ENCODE results near the gene MAD1L1.

MAD1L1 gene

GRCh38 chr7:1945558-1945957 lies 287.2 kb downstream of the MAD1L1 start (continued):
- TF ChIP-seq CSRNP3 (CRISPR knock-in tag; IDR thresholded peaks at IDR 0.05): no peak
- TF ChIP-seq, protein P1, sequence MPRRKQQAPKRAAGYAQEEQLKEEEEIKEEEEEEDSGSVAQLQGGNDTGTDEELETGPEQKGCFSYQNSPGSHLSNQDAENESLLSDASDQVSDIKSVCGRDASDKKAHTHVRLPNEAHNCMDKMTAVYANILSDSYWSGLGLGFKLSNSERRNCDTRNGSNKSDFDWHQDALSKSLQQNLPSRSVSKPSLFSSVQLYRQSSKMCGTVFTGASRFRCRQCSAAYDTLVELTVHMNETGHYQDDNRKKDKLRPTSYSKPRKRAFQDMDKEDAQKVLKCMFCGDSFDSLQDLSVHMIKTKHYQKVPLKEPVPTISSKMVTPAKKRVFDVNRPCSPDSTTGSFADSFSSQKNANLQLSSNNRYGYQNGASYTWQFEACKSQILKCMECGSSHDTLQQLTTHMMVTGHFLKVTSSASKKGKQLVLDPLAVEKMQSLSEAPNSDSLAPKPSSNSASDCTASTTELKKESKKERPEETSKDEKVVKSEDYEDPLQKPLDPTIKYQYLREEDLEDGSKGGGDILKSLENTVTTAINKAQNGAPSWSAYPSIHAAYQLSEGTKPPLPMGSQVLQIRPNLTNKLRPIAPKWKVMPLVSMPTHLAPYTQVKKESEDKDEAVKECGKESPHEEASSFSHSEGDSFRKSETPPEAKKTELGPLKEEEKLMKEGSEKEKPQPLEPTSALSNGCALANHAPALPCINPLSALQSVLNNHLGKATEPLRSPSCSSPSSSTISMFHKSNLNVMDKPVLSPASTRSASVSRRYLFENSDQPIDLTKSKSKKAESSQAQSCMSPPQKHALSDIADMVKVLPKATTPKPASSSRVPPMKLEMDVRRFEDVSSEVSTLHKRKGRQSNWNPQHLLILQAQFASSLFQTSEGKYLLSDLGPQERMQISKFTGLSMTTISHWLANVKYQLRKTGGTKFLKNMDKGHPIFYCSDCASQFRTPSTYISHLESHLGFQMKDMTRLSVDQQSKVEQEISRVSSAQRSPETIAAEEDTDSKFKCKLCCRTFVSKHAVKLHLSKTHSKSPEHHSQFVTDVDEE (CRISPR knock-in tag; IDR thresholded peaks at IDR 0.05): no peak
- no peak for TF ChIP-seq ZNF70 (CRISPR knock-in tag; IDR thresholded peaks at IDR 0.05)
- TF ChIP-seq ZNF565 (CRISPR knock-in tag; conservative IDR thresholded peaks at IDR 0.05; ENCODE audit: low read depth): no peak
- no peak for TF ChIP-seq OSR1 (CRISPR knock-in tag; IDR thresholded peaks at IDR 0.05)
- TF ChIP-seq ARNTL (CRISPR knock-in tag; IDR thresholded peaks at IDR 0.05; ENCODE audit: borderline replicate concordance, low read depth): no peak
- TF ChIP-seq ESRRG (CRISPR knock-in tag; IDR thresholded peaks at IDR 0.05): no peak
- no peak for TF ChIP-seq TOX (CRISPR knock-in tag; IDR thresholded peaks at IDR 0.05; ENCODE audit: borderline replicate concordance)
- no peak for TF ChIP-seq SNAI2 (CRISPR knock-in tag; IDR thresholded peaks at IDR 0.05)
- no peak for TF ChIP-seq ZFP30 (CRISPR knock-in tag; IDR thresholded peaks at IDR 0.05)

- ATAC-seq: no peak
- TF ChIP-seq GLIS3 (CRISPR knock-in tag; IDR thresholded peaks at IDR 0.05) (no peak), PPARA (CRISPR knock-in tag; IDR thresholded peaks at IDR 0.05; ENCODE audit: borderline replicate concordance) (no peak), RARB (CRISPR knock-in tag; IDR thresholded peaks at IDR 0.05) (no peak), TCF4 (CRISPR knock-in tag; IDR thresholded peaks at IDR 0.05; ENCODE audit: borderline replicate concordance) (no peak), TOX (CRISPR knock-in tag; IDR thresholded peaks at IDR 0.05; ENCODE audit: borderline replicate concordance) (no peak), ZNF8 (CRISPR knock-in tag; IDR thresholded peaks at IDR 0.05) (no peak), PATZ1 (CRISPR knock-in tag; IDR thresholded peaks at IDR 0.05; ENCODE audit: borderline replicate concordance) (no peak), CSRNP3 (CRISPR knock-in tag; IDR thresholded peaks at IDR 0.05) (no peak), CSDC2 (CRISPR knock-in tag; IDR thresholded peaks at IDR 0.05) (no peak), OSR1 (CRISPR knock-in tag; IDR thresholded peaks at IDR 0.05) (no peak), SNAI2 (CRISPR knock-in tag; IDR thresholded peaks at IDR 0.05) (no peak), ZFP30 (CRISPR knock-in tag; IDR thresholded peaks at IDR 0.05) (no peak), ESRRG (CRISPR knock-in tag; IDR thresholded peaks at IDR 0.05) (no peak), ZFP3 (CRISPR knock-in tag; IDR thresholded peaks at IDR 0.05) (no peak), ZC3H10 (CRISPR knock-in tag; IDR thresholded peaks at IDR 0.05) (no peak), ISL1 (CRISPR knock-in tag; IDR thresholded peaks at IDR 0.05) (no peak), ZNF565 (CRISPR knock-in tag; conservative IDR thresholded peaks at IDR 0.05; ENCODE audit: low read depth) (no peak), CREB5 (CRISPR knock-in tag; IDR thresholded peaks at IDR 0.05; ENCODE audit: low read depth) (no peak), BACH2 (CRISPR knock-in tag; IDR thresholded peaks at IDR 0.05; ENCODE audit: borderline replicate concordance) (no peak)
- TF ChIP-seq, protein P1 (CRISPR knock-in tag; IDR thresholded peaks at IDR 0.05): no peak
Measured at GRCh38 chr7:1944619-1945210, 288.0 kb downstream of the MAD1L1 start.

All from SK-N-SH treated with all-trans-retinoic acid at 6 μM for 48 hours (cell line).